Activated T-helper 17 cell treated with anti-CD3 and anti-CD28 coated beads, Interleukin-2, amount 50 U/mL, for 72 hours (primary cell): Measurements from ENCODE around the gene PARD3B. TPM values are rescaled to one million over a fixed set of nuclear protein-coding genes. Genes with fewer than 3 reads are reported as not detected.

Experiments
- ATAC-seq: fragments of 150-1000 bp; cut with Tn5 transposase; replicated peaks from 2 replicates; pipeline ENCODE4 v1.10.0; 2021; ENCODE audit warnings: mild to moderate bottlenecking, moderate library complexity
- H3K27ac Mint-ChIP-seq: one replicate; pipeline ENCODE4 v1.8.0; 2022; ENCODE audit warnings: mixed read lengths
- H3K27me3 Mint-ChIP-seq: one replicate; pipeline ENCODE4 v1.8.0; 2022; ENCODE audit warnings: mixed read lengths
- H3K36me3 Mint-ChIP-seq: one replicate; pipeline ENCODE4 v1.8.0; 2022; ENCODE audit warnings: low read depth, mild to moderate bottlenecking, mixed read lengths
- H3K4me1 Mint-ChIP-seq: one replicate; pipeline ENCODE4 v1.8.0; 2022; ENCODE audit warnings: mixed read lengths
- H3K4me3 Mint-ChIP-seq: one replicate; pipeline ENCODE4 v1.8.0; 2022; ENCODE audit warnings: mild to moderate bottlenecking, mixed read lengths
- H3K9me3 Mint-ChIP-seq: one replicate; pipeline ENCODE4 v1.8.0; 2022; ENCODE audit warnings: mixed read lengths
- total RNA-seq, 2 donors: library from RNA; stranded (reverse); gene quantifications; one replicate each; pipeline ENCODE4 v1.2.3, GENCODE V29; 2022

PARD3B gene
- total RNA-seq, 2 donors from 2014 or later = 0.29 to 1.5 TPM

GRCh38 chr2:204794624-204795023 is 249.3 kb downstream of the PARD3B start:
- H3K4me3 Mint-ChIP-seq = no peak overlapping the region
- no peaks in the 10 kb centered on the region for H3K27me3 Mint-ChIP-seq
- no peak for ATAC-seq
- no peaks in the 10 kb centered on the region for H3K36me3 Mint-ChIP-seq
- no peaks in the 10 kb centered on the region for H3K4me1 Mint-ChIP-seq
- H3K9me3 Mint-ChIP-seq = no peaks in the 10 kb centered on the region
- H3K27ac Mint-ChIP-seq = no peak overlapping the region

- ATAC-seq = no peak
- Mint-ChIP-seq H3K36me3 (no peaks in the 10 kb centered on the region), H3K27me3 (no peaks in the 10 kb centered on the region), H3K27ac (no peak overlapping the region), H3K9me3 (peaks cover 5% of the 10 kb centered on the region), H3K4me1 (no peaks in the 10 kb centered on the region), H3K4me3 (no peak overlapping the region)
These were observed 249.9 kb downstream of the PARD3B start for GRCh38 chr2:204795156-204795555.

GRCh38 chr2:204796581-204796980 is 251.3 kb downstream of the PARD3B start:
- H3K27ac Mint-ChIP-seq = no peak overlapping the region
- no peaks in the 10 kb centered on the region for H3K27me3 Mint-ChIP-seq
- no peaks in the 10 kb centered on the region for H3K4me1 Mint-ChIP-seq
- peaks cover 6% of the 10 kb centered on the region for H3K9me3 Mint-ChIP-seq
- H3K4me3 Mint-ChIP-seq = no peak overlapping the region
- H3K36me3 Mint-ChIP-seq = no peaks in the 10 kb centered on the region
- peak; percentile 40 for ATAC-seq

- ATAC-seq = no peak
- H3K27ac Mint-ChIP-seq = no peak overlapping the region
- peaks cover 6% of the 10 kb centered on the region for H3K9me3 Mint-ChIP-seq
- H3K27me3 Mint-ChIP-seq = no peaks in the 10 kb centered on the region
- H3K4me1 Mint-ChIP-seq = peaks cover 12% of the 10 kb centered on the region
- H3K36me3 Mint-ChIP-seq = no peaks in the 10 kb centered on the region
- H3K4me3 Mint-ChIP-seq = no peak overlapping the region
These were observed 254.5 kb downstream of the PARD3B start for GRCh38 chr2:204799791-204800190.

GRCh38 chr2:204808494-204808893 is 263.2 kb downstream of the PARD3B start:
- H3K9me3 Mint-ChIP-seq = peaks cover 29% of the 10 kb centered on the region
- no peak overlapping the region for H3K4me3 Mint-ChIP-seq

GRCh38 chr2:204824751-204825453 is 279.6 kb downstream of the PARD3B start:
- H3K27ac Mint-ChIP-seq = no peak overlapping the region
- no peaks in the 10 kb centered on the region for H3K27me3 Mint-ChIP-seq
- no peaks in the 10 kb centered on the region for H3K4me1 Mint-ChIP-seq
- H3K9me3 Mint-ChIP-seq = no peaks in the 10 kb centered on the region
- no peaks in the 10 kb centered on the region for H3K36me3 Mint-ChIP-seq
- no peak overlapping the region for H3K4me3 Mint-ChIP-seq
- ATAC-seq = no peak

More at GRCh38 chr2:204808494-204808893, 263.2 kb downstream of the PARD3B start:
- H3K4me1 Mint-ChIP-seq = peaks cover 2% of the 10 kb centered on the region
- no peak for ATAC-seq
- no peaks in the 10 kb centered on the region for H3K27me3 Mint-ChIP-seq
- no peaks in the 10 kb centered on the region for H3K36me3 Mint-ChIP-seq
- H3K27ac Mint-ChIP-seq = no peak overlapping the region

- no peaks in the 10 kb centered on the region for H3K27me3 Mint-ChIP-seq
- no peak for ATAC-seq
- H3K36me3 Mint-ChIP-seq = no peaks in the 10 kb centered on the region
- H3K4me3 Mint-ChIP-seq = no peak overlapping the region
- no peaks in the 10 kb centered on the region for H3K4me1 Mint-ChIP-seq
- no peaks in the 10 kb centered on the region for H3K9me3 Mint-ChIP-seq
- no peak overlapping the region for H3K27ac Mint-ChIP-seq
These were observed 280.4 kb downstream of the PARD3B start for GRCh38 chr2:204825681-204826080.

- H3K36me3 Mint-ChIP-seq = no peaks in the 10 kb centered on the region
- no peak overlapping the region for H3K4me3 Mint-ChIP-seq
- no peaks in the 10 kb centered on the region for H3K27me3 Mint-ChIP-seq
- no peak overlapping the region for H3K27ac Mint-ChIP-seq
- ATAC-seq = no peak
- no peaks in the 10 kb centered on the region for H3K9me3 Mint-ChIP-seq
- no peaks in the 10 kb centered on the region for H3K4me1 Mint-ChIP-seq
These were observed 282.7 kb downstream of the PARD3B start for GRCh38 chr2:204827701-204828590.

- H3K36me3 Mint-ChIP-seq = no peaks in the 10 kb centered on the region
- H3K4me1 Mint-ChIP-seq = no peaks in the 10 kb centered on the region
- no peak overlapping the region for H3K27ac Mint-ChIP-seq
- no peaks in the 10 kb centered on the region for H3K9me3 Mint-ChIP-seq
- ATAC-seq = no peak
- H3K4me3 Mint-ChIP-seq = no peak overlapping the region
- no peaks in the 10 kb centered on the region for H3K27me3 Mint-ChIP-seq
These were observed 289.6 kb downstream of the PARD3B start for GRCh38 chr2:204834716-204835384.

- no peaks in the 10 kb centered on the region for H3K9me3 Mint-ChIP-seq
- H3K27ac Mint-ChIP-seq = no peak overlapping the region
- no peak for ATAC-seq
- no peaks in the 10 kb centered on the region for H3K27me3 Mint-ChIP-seq
- H3K4me1 Mint-ChIP-seq = no peaks in the 10 kb centered on the region
- H3K36me3 Mint-ChIP-seq = no peaks in the 10 kb centered on the region
- H3K4me3 Mint-ChIP-seq = no peak overlapping the region
These were observed 290.5 kb downstream of the PARD3B start for GRCh38 chr2:204835786-204836185.

GRCh38 chr2:204840504-204840903 is 295.2 kb downstream of the PARD3B start:
- Mint-ChIP-seq H3K4me3 (no peak overlapping the region), H3K9me3 (no peaks in the 10 kb centered on the region), H3K4me1 (peaks cover 11% of the 10 kb centered on the region), H3K27ac (no peak overlapping the region), H3K36me3 (no peaks in the 10 kb centered on the region), H3K27me3 (no peaks in the 10 kb centered on the region)
- peak; percentile 60 for ATAC-seq

- no peaks in the 10 kb centered on the region for H3K9me3 Mint-ChIP-seq
- peak overlapping the region; percentile 67 for H3K27ac Mint-ChIP-seq
- H3K4me3 Mint-ChIP-seq = peak overlapping the region; percentile 65
- no peaks in the 10 kb centered on the region for H3K27me3 Mint-ChIP-seq
- peaks cover 11% of the 10 kb centered on the region for H3K4me1 Mint-ChIP-seq
- ATAC-seq = no peak
- H3K36me3 Mint-ChIP-seq = no peaks in the 10 kb centered on the region
These were observed 296.8 kb downstream of the PARD3B start for GRCh38 chr2:204842068-204842467.

GRCh38 chr2:204842661-204843485 is 297.6 kb downstream of the PARD3B start:
- Mint-ChIP-seq H3K4me3 (peak overlapping the region; percentile 65), H3K27ac (peak overlapping the region; percentile 67), H3K27me3 (no peaks in the 10 kb centered on the region), H3K4me1 (peaks cover 11% of the 10 kb centered on the region), H3K9me3 (no peaks in the 10 kb centered on the region), H3K36me3 (no peaks in the 10 kb centered on the region)
- ATAC-seq = peak; percentile 98

- H3K9me3 Mint-ChIP-seq = no peaks in the 10 kb centered on the region
- ATAC-seq = no peak
- no peaks in the 10 kb centered on the region for H3K36me3 Mint-ChIP-seq
- peaks cover 11% of the 10 kb centered on the region for H3K4me1 Mint-ChIP-seq
- no peak overlapping the region for H3K27ac Mint-ChIP-seq
- no peak overlapping the region for H3K4me3 Mint-ChIP-seq
- H3K27me3 Mint-ChIP-seq = no peaks in the 10 kb centered on the region
These were observed 301.2 kb downstream of the PARD3B start for GRCh38 chr2:204846471-204846870.
